ENCODE measurements around the gene CHRNA4.
"Not testable (repeated sequence)": the region's sequence is repeated elsewhere in the genome, so short reads cannot be mapped to it uniquely, and the experiment has no call there.

The CHRNA4 gene

DNA sequence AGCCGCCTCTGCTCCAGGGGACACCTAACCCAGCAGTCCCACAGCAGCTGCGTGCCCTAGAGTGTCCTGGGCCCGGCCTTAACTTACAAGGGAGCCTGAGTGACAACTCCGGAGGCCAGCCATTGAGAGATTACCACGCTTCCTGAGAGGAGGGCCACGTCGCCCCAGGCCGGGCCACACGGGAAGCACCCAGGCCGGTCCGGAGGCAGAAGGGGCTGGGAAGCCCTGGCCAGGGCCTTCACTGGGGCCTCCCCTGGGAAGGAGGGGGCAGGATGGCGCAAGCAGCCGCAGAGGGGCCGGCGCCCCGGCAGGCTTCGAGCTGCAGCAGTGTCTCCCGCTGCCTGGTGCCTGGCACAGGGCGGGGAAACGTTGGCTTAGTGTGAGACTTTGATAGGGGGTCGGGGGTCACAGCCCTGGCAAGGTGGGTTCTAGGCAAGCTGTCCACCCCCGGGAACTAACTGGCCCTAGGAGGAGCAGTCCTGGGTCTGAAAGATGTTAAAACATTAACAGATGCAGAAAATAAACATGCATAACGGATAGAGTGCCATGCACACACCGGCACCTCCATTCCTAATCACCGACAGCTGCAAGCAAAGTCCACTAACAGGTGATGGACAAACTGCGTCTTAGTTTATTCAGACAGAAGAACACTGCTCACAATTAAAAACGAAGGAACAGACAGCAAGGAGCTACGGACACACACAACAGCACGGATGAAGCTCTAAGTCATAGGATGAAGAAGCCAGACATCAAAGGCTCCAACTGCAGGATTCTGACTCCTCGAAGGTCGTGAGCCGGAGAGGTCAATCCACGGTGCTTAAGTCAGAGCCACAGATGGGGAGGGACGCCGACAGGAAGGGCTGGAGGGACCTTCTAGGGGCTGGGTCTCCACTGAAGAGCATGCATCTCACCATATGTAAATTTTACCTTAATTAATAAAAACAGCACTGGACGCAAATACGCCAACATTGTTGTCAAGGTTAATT lies 17.4 kb downstream of the CHRNA4 start:
- H3K27ac ChIP-seq, result peak overlapping the region; percentile 50
- no peak for TF ChIP-seq ZFX (IDR thresholded peaks at IDR 0.05)
- TF ChIP-seq CTCF (conservative IDR thresholded peaks at IDR 0.05), result no peak

DNA sequence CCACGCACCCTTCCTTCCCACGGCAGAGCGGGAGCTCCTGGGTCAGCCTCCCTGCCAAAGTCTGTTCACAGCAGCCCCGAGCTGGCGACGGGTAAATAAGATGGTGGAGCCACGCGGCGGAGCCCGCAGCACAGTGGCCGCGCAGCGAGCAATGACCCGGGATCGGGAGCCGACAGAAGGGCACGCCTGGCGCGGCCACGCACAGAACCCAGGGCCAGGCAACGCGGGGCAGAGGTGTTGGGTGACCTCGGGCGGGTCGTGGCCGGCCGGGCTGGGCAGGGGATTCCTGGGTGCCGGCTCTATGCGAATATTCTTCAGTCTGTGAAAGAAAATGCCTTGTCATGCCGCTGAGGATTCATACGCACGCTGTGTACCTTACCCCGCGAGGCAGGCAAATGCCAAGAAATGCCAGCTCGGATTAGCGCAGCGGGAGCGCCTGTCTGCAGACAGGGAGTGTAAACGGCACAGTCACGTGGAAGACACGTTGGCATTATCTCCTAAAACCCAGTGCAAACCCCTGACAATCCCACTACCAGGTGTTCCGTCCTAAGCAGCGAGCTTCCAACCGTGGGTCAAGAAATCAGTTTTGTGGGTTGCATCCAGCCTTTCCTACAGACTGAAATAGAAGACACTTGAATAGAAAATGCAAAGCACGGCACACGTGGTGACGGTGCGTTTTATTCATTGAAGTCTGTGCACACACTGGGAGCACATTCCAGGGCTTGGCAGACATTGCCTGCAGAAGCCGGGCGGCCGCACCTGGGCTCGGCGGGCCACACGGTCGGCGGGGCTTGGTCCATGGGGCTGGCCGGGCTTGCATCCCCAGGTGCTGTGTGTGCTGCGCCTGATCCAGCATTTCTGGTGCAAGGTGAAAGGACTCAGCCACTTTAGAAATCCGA lies 18.3 kb downstream of the CHRNA4 start:
- peak overlapping the region; percentile 50 for H3K27ac ChIP-seq

GRCh38 chr20:63340158-63340688 lies 20.9 kb downstream of the CHRNA4 start:
- H3K27ac ChIP-seq, result not testable (repeated sequence)

More for the DNA sequence above, 18.3 kb downstream of the CHRNA4 start:
- TF ChIP-seq ZFX (IDR thresholded peaks at IDR 0.05), result no peak

DNA sequence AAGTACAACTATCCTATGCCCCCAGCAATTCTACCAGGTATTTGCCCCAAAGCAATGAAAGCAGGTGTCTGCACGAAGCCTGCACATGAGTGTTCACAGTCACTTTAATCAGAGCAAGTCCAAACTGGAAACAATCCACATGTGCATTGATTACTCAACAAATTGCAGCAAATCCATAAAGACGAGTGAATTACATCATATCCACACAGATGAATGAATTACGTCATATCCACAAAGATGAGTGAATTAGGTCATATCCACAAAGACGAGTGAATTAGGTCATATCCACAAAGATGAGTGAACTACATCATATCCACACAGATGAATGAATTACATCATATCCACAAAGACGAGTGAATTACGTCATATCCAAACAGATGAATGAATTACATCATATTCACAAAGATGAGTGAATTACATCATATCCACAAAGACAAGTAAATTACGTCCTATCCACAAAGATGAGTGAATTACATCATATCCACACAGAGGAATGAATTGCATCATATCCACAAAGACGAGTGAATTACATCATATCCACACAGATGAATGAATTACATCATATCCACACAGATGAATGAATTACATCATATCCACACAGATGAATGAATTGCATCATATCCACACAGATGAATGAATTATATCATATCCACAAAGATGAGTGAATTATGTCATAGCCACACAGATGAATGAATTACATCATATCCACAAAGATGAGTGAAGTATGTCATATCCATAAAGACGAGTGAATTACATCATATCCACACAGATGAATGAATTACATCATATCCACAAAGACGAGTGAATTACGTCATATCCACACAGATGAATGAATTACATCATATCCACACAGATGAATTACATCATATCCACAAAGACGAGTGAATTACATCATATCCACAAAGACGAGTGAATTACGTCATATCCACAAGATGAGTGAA lies 21.7 kb downstream of the CHRNA4 start:
- H3K27ac ChIP-seq, result not testable (repeated sequence)

- H3K27ac ChIP-seq, result no peak overlapping the region
- TF ChIP-seq ZFX (IDR thresholded peaks at IDR 0.05) (no peak), CTCF (conservative IDR thresholded peaks at IDR 0.05) (no peak)
These were observed 23.2 kb downstream of the CHRNA4 start for GRCh38 chr20:63337786-63338420.

- TF ChIP-seq ZFX (IDR thresholded peaks at IDR 0.05) (no peak), CTCF (conservative IDR thresholded peaks at IDR 0.05) (no peak)
These were observed 24.9 kb downstream of the CHRNA4 start for GRCh38 chr20:63336232-63336752.

DNA sequence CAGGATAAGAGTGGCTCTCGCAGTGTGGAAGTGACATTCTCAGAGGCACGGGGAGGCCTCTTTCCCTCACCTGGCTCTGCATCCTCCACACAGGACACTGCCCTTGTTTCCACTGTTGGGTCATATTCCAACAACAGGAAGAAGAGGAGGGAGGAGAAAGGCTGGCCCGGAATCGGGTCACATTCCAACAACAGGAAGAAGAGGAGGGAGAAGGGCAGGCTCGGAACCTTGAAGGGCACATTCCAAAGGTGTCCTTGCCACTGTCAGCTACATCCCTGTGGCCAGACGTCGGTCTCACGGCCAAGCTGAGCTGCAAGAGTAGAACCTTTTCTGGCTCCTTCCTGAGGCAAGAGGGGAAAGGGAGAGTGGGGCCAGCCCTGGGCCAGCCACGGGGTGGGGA lies 25.4 kb downstream of the CHRNA4 start:
- TF ChIP-seq CTCF (conservative IDR thresholded peaks at IDR 0.05), result no peak
- no peak for TF ChIP-seq ZFX (IDR thresholded peaks at IDR 0.05)
- H3K27ac ChIP-seq, result no peak overlapping the region

More at GRCh38 chr20:63336232-63336752, 24.9 kb downstream of the CHRNA4 start:
- no peak overlapping the region for H3K27ac ChIP-seq

DNA sequence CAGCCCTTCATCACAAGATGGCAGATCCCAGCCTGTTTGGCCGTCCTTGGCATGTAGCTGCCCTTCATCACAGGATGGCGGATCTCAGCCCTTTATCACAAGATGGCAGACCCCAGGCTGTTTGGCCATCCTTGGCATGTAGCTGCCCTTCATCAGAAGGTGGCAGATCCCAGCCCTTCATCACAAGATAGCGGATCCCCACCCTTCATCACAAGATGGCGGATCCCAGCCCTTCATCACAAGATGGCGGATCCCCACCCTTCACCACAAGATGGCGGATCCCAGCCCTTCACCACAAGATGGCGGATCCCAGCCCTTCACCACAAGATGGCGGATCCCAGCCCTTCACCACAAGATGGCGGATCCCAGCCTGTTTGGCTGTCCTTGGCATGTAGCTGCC lies 26.1 kb downstream of the CHRNA4 start:
- not testable (repeated sequence) for H3K27ac ChIP-seq

Measured in C4-2B (cell line).